HEK293 (cell line): Measurements from ENCODE around the gene BTD.
A peak's percentile ranks its signal among the peaks of the same experiment; 100 is the strongest.

Experiments
- CTCF ChIA-PET: fragments of 350-600 bp; formaldehyde crosslinking; extraction: SDS; loops from one replicate; lab custom pipeline; 2021; ENCODE audit warnings: antibody characterized with exemption; lab: Yijun Ruan, JAX
- POLR2A ChIA-PET: fragments of 300-600 bp; formaldehyde crosslinking; extraction: SDS; loops from one replicate; lab custom pipeline; 2020; ENCODE audit warnings: antibody characterized with exemption, inconsistent platforms; lab: Yijun Ruan, JAX
- H3K27ac ChIP-seq: fragments of 200-500 bp; sonication (Bioruptor generic); 2 replicates; pipeline ENCODE4 v1.5.1; 2014; ENCODE audit warnings: low read depth, low read length, control low read depth, inconsistent platforms; ENCODE audit errors: extremely low read depth
- H3K36me3 ChIP-seq, 2 experiments: fragments of 200-500 bp in 1 of 2; sonication (Bioruptor generic) in 1 of 2; 1 replicate in 1 of 2; 2 replicates in 1 of 2; pipeline ENCODE4 v1.5.1; 2014 to 2017; ENCODE audit warnings: inconsistent platforms in 2 of 2, low read length in 2 of 2; ENCODE audit not compliant: control insufficient read depth in 2 of 2, insufficient read depth in 1 of 2
- H3K4me1 ChIP-seq: fragments of 200-500 bp; sonication (Bioruptor generic); 2 replicates; pipeline ENCODE4 v1.5.1; 2014; ENCODE audit warnings: mild to moderate bottlenecking, low read length, inconsistent platforms; ENCODE audit not compliant: control insufficient read depth, insufficient read depth
- H3K4me3 ChIP-seq: 2 replicates; pipeline ENCODE4 v1.5.1; 2011; ENCODE audit warnings: low read depth, mild to moderate bottlenecking, control low read depth, low read length, moderate library complexity
- H3K9me3 ChIP-seq: fragments of 200-500 bp; sonication (Bioruptor generic); 2 replicates; pipeline ENCODE4 v1.5.1; 2014; ENCODE audit warnings: low read depth, low read length, inconsistent platforms; ENCODE audit not compliant: control insufficient read depth, insufficient read depth
- FEZF1 ChIP-seq: fragments of 450-650 bp; formaldehyde crosslinking; IDR thresholded peaks from 2 replicates; pipeline ENCODE4 v1.5.1; 2016; ENCODE audit warnings: missing biosample characterization, missing genetic modification characterization
- GFI1B ChIP-seq: fragments of 450-650 bp; formaldehyde crosslinking; IDR thresholded peaks from 2 replicates; pipeline ENCODE4 v1.5.1; 2016; ENCODE audit warnings: missing biosample characterization, missing genetic modification characterization
- GLIS1 ChIP-seq: fragments of 450-650 bp; formaldehyde crosslinking; IDR thresholded peaks from 2 replicates; pipeline ENCODE4 v1.5.1; 2016; ENCODE audit warnings: missing biosample characterization, missing genetic modification characterization
- HOXA7 ChIP-seq: sonication (generic); formaldehyde crosslinking; IDR thresholded peaks from 2 replicates; pipeline ENCODE4 v1.8.1; 2022; ENCODE audit warnings: missing genetic modification reagents, borderline replicate concordance
- KLF10 ChIP-seq: fragments of 450-650 bp; IDR thresholded peaks from 2 replicates; pipeline ENCODE4 v1.5.1; 2018; ENCODE audit warnings: missing biosample characterization, mild to moderate bottlenecking, missing genetic modification characterization
- PATZ1 ChIP-seq: fragments of 450-650 bp; formaldehyde crosslinking; IDR thresholded peaks from 2 replicates; pipeline ENCODE4 v1.5.1; 2016; ENCODE audit warnings: missing biosample characterization, missing genetic modification characterization
- REPIN1 ChIP-seq: fragments of 450-650 bp; formaldehyde crosslinking; IDR thresholded peaks from 2 replicates; pipeline ENCODE4 v1.5.1; 2017; ENCODE audit warnings: missing biosample characterization, missing genetic modification characterization, low read depth
- SCRT1 ChIP-seq: fragments of 450-650 bp; formaldehyde crosslinking; IDR thresholded peaks from 2 replicates; pipeline ENCODE4 v1.5.1; 2016; ENCODE audit warnings: missing biosample characterization, missing genetic modification characterization, borderline replicate concordance
- SCRT2 ChIP-seq: fragments of 450-650 bp; formaldehyde crosslinking; IDR thresholded peaks from 2 replicates; pipeline ENCODE4 v1.5.1; 2016; ENCODE audit warnings: missing biosample characterization, missing genetic modification characterization
- SP7 ChIP-seq: fragments of 450-650 bp; formaldehyde crosslinking; IDR thresholded peaks from 2 replicates; pipeline ENCODE4 v1.5.1; 2016; ENCODE audit warnings: missing biosample characterization, missing genetic modification characterization
- ZNF292 ChIP-seq: fragments of 450-650 bp; formaldehyde crosslinking; IDR thresholded peaks from 2 replicates; pipeline ENCODE4 v1.5.1; 2016; ENCODE audit warnings: low read depth, missing biosample characterization, missing genetic modification characterization, borderline replicate concordance
- ZNF391 ChIP-seq: fragments of 450-650 bp; formaldehyde crosslinking; IDR thresholded peaks from 2 replicates; pipeline ENCODE4 v1.5.1; 2016; ENCODE audit warnings: low read depth, missing biosample characterization, missing genetic modification characterization, borderline replicate concordance
- ZNF404 ChIP-seq: fragments of 450-650 bp; formaldehyde crosslinking; IDR thresholded peaks from 2 replicates; pipeline ENCODE4 v1.5.1; 2017; ENCODE audit warnings: missing biosample characterization, missing genetic modification characterization
- ZNF530 ChIP-seq: fragments of 450-650 bp; formaldehyde crosslinking; IDR thresholded peaks from 2 replicates; pipeline ENCODE4 v1.5.1; 2016; ENCODE audit warnings: low read depth, missing biosample characterization, missing genetic modification characterization
- ZNF585B ChIP-seq: fragments of 450-650 bp; formaldehyde crosslinking; IDR thresholded peaks from 2 replicates; pipeline ENCODE4 v1.5.1; 2016; ENCODE audit warnings: missing biosample characterization, missing genetic modification characterization
- ZNF629 ChIP-seq: fragments of 450-650 bp; formaldehyde crosslinking; IDR thresholded peaks from 2 replicates; pipeline ENCODE4 v1.5.1; 2017; ENCODE audit warnings: missing biosample characterization, missing genetic modification characterization
- ZNF692 ChIP-seq: fragments of 450-650 bp; formaldehyde crosslinking; IDR thresholded peaks from 2 replicates; pipeline ENCODE4 v1.5.1; 2016; ENCODE audit warnings: missing biosample characterization, missing genetic modification characterization
- ZNF843 ChIP-seq: fragments of 450-650 bp; formaldehyde crosslinking; IDR thresholded peaks from 2 replicates; pipeline ENCODE4 v1.5.1; 2016; ENCODE audit warnings: missing biosample characterization, missing genetic modification characterization
- TF ChIP-seq, protein P1 (sequence below): fragments of 450-650 bp; formaldehyde crosslinking; IDR thresholded peaks from 2 replicates; pipeline ENCODE4 v1.5.1; 2016; ENCODE audit warnings: missing biosample characterization, missing genetic modification characterization
- TF ChIP-seq, protein P2 (sequence below): fragments of 450-650 bp; formaldehyde crosslinking; IDR thresholded peaks from 2 replicates; pipeline ENCODE4 v1.5.1; 2016; ENCODE audit warnings: missing biosample characterization, missing genetic modification characterization
- TF ChIP-seq, protein P3 (sequence below): fragments of 450-650 bp; formaldehyde crosslinking; IDR thresholded peaks from 2 replicates; pipeline ENCODE4 v1.5.1; 2017; ENCODE audit warnings: missing biosample characterization, missing genetic modification characterization
- TF ChIP-seq, protein P4 (sequence below): fragments of 450-650 bp; IDR thresholded peaks from 2 replicates; pipeline ENCODE4 v1.5.1; 2018; ENCODE audit warnings: missing biosample characterization, missing genetic modification characterization

Gene BTD

GRCh38 chr3:15637131-15637951 lies 35.8 kb downstream of the BTD start:
- CTCF ChIA-PET, result interaction anchor here (1.3 kb wide), 1 partner anchor 9 kb away, joined by 3 read pairs; no protein-coding TSS in a partner anchor
- peaks cover 29% of the 10 kb centered on the region for H3K4me1 ChIP-seq
- POLR2A ChIA-PET, result interaction anchor here (0.6 to 1.0 kb wide), 2 partner anchors 32 to 160 kb away, joined by 3 to 11 read pairs; no protein-coding TSS in a partner anchor
- H3K36me3 ChIP-seq, result no peaks in the 10 kb centered on the region
- no peak overlapping the region for H3K27ac ChIP-seq
- H3K9me3 ChIP-seq, result no peaks in the 10 kb centered on the region
- H3K4me3 ChIP-seq, result no peak overlapping the region
- no peak for TF ChIP-seq ZNF391
- no peak for TF ChIP-seq ZNF843 (tag by site-specific recombination)
- no peak for TF ChIP-seq HOXA7 (CRISPR knock-in tag)
- TF ChIP-seq SP7 (tag by site-specific recombination), result peak; percentile 22; the same call in 1 of the 2 replicates
- TF ChIP-seq, protein P1, sequence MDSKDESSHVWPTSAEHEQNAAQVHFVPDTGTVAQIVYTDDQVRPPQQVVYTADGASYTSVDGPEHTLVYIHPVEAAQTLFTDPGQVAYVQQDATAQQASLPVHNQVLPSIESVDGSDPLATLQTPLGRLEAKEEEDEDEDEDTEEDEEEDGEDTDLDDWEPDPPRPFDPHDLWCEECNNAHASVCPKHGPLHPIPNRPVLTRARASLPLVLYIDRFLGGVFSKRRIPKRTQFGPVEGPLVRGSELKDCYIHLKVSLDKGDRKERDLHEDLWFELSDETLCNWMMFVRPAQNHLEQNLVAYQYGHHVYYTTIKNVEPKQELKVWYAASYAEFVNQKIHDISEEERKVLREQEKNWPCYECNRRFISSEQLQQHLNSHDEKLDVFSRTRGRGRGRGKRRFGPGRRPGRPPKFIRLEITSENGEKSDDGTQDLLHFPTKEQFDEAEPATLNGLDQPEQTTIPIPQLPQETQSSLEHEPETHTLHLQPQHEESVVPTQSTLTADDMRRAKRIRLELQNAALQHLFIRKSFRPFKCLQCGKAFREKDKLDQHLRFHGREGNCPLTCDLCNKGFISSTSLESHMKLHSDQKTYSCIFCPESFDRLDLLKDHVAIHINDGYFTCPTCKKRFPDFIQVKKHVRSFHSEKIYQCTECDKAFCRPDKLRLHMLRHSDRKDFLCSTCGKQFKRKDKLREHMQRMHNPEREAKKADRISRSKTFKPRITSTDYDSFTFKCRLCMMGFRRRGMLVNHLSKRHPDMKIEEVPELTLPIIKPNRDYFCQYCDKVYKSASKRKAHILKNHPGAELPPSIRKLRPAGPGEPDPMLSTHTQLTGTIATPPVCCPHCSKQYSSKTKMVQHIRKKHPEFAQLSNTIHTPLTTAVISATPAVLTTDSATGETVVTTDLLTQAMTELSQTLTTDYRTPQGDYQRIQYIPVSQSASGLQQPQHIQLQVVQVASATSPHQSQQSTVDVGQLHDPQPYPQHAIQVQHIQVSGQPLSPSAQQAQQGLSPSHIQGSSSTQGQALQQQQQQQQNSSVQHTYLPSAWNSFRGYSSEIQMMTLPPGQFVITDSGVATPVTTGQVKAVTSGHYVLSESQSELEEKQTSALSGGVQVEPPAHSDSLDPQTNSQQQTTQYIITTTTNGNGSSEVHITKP, result no peak
- TF ChIP-seq, protein P2, sequence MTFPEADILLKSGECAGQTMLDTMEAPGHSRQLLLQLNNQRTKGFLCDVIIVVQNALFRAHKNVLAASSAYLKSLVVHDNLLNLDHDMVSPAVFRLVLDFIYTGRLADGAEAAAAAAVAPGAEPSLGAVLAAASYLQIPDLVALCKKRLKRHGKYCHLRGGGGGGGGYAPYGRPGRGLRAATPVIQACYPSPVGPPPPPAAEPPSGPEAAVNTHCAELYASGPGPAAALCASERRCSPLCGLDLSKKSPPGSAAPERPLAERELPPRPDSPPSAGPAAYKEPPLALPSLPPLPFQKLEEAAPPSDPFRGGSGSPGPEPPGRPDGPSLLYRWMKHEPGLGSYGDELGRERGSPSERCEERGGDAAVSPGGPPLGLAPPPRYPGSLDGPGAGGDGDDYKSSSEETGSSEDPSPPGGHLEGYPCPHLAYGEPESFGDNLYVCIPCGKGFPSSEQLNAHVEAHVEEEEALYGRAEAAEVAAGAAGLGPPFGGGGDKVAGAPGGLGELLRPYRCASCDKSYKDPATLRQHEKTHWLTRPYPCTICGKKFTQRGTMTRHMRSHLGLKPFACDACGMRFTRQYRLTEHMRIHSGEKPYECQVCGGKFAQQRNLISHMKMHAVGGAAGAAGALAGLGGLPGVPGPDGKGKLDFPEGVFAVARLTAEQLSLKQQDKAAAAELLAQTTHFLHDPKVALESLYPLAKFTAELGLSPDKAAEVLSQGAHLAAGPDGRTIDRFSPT (tag by site-specific recombination), result peak; percentile 48; the same call in 1 of the 2 replicates
- no peak for TF ChIP-seq ZNF292 (tag by site-specific recombination)
- TF ChIP-seq, protein P3, sequence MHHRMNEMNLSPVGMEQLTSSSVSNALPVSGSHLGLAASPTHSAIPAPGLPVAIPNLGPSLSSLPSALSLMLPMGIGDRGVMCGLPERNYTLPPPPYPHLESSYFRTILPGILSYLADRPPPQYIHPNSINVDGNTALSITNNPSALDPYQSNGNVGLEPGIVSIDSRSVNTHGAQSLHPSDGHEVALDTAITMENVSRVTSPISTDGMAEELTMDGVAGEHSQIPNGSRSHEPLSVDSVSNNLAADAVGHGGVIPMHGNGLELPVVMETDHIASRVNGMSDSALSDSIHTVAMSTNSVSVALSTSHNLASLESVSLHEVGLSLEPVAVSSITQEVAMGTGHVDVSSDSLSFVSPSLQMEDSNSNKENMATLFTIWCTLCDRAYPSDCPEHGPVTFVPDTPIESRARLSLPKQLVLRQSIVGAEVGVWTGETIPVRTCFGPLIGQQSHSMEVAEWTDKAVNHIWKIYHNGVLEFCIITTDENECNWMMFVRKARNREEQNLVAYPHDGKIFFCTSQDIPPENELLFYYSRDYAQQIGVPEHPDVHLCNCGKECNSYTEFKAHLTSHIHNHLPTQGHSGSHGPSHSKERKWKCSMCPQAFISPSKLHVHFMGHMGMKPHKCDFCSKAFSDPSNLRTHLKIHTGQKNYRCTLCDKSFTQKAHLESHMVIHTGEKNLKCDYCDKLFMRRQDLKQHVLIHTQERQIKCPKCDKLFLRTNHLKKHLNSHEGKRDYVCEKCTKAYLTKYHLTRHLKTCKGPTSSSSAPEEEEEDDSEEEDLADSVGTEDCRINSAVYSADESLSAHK (tag by site-specific recombination), result peak; percentile 80
- TF ChIP-seq ZNF530, result no peak
- TF ChIP-seq ZNF404, result no peak
- TF ChIP-seq GFI1B (tag by site-specific recombination), result 0 out of 2 replicates have a peak, but pooled peaks have one; percentile 18
- TF ChIP-seq SCRT2 (tag by site-specific recombination), result peak; percentile 92
- 0 out of 2 replicates have a peak, but pooled peaks have one; percentile 20 for TF ChIP-seq PATZ1
- no peak for TF ChIP-seq GLIS1 (tag by site-specific recombination)
- TF ChIP-seq, protein P4, sequence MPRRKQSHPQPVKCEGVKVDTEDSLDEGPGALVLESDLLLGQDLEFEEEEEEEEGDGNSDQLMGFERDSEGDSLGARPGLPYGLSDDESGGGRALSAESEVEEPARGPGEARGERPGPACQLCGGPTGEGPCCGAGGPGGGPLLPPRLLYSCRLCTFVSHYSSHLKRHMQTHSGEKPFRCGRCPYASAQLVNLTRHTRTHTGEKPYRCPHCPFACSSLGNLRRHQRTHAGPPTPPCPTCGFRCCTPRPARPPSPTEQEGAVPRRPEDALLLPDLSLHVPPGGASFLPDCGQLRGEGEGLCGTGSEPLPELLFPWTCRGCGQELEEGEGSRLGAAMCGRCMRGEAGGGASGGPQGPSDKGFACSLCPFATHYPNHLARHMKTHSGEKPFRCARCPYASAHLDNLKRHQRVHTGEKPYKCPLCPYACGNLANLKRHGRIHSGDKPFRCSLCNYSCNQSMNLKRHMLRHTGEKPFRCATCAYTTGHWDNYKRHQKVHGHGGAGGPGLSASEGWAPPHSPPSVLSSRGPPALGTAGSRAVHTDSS (tag by site-specific recombination), result no peak
- TF ChIP-seq ZNF585B (tag by site-specific recombination), result no peak
- TF ChIP-seq SCRT1 (tag by site-specific recombination), result peak; percentile 68; the same call in 1 of the 2 replicates
- 0 out of 2 replicates have a peak, but pooled peaks have one; percentile 25 for TF ChIP-seq ZNF692 (tag by site-specific recombination)
- TF ChIP-seq FEZF1, result 0 out of 2 replicates have a peak, but pooled peaks have one; percentile 43
- TF ChIP-seq ZNF629 (tag by site-specific recombination), result peak; percentile 75
- TF ChIP-seq KLF10 (tag by site-specific recombination), result no peak
- no peak for TF ChIP-seq REPIN1 (tag by site-specific recombination)
